Dermis lymphatic vessel endothelial cell (primary cell): ENCODE measurements around the gene P2RX1. TPM values are rescaled to one million over a fixed set of nuclear protein-coding genes. Genes with fewer than 3 reads are reported as not detected.

Experiments used
- total RNA-seq: library from RNA; depleted of rRNA; stranded (reverse); fragments of >200 nt; gene quantifications from 2 replicates; pipeline ENCODE4 v1.2.1, GENCODE V29; 2014

P2RX1 gene
- total RNA-seq: not detected in 2 replicates

DNA sequence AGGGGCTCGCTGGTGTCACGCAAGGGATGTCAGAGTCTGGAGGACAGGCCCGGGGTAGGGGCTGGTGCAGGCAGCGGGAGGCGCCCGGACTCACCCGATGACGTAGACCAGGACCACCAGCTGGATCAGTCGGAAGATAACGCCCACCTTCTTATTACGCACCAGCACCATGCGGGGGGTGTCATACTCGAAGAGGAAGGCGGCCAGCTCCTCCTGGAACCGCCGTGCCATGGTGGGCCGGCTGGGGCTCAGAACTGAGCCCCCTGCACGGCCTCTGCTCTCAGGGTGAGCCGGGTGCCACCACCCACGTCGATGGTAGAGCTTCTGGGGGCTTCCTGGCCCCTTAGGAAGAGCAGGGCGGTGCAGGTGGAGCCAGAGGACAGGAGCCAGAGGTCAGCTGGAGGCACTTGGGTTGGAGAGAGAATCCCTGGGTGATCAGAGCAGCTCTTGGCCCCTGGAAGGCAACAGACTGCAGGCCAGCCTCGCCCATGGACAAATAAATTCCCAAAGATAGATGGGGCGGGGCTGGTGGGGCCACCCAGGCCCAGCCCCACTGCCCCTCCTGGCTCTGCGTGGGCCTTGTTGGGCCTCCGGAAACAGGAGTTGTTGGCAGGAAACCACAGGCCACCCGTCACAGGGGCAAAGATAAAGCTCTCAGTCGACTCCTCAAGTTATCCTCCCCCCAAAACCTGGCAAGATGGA is at the start of gene P2RX1:
P2RX1 (minus strand) TSS at position 471 of the 702 bp plus-strand sequence; CDS start at position 231, 240 bp downstream.

DNA sequence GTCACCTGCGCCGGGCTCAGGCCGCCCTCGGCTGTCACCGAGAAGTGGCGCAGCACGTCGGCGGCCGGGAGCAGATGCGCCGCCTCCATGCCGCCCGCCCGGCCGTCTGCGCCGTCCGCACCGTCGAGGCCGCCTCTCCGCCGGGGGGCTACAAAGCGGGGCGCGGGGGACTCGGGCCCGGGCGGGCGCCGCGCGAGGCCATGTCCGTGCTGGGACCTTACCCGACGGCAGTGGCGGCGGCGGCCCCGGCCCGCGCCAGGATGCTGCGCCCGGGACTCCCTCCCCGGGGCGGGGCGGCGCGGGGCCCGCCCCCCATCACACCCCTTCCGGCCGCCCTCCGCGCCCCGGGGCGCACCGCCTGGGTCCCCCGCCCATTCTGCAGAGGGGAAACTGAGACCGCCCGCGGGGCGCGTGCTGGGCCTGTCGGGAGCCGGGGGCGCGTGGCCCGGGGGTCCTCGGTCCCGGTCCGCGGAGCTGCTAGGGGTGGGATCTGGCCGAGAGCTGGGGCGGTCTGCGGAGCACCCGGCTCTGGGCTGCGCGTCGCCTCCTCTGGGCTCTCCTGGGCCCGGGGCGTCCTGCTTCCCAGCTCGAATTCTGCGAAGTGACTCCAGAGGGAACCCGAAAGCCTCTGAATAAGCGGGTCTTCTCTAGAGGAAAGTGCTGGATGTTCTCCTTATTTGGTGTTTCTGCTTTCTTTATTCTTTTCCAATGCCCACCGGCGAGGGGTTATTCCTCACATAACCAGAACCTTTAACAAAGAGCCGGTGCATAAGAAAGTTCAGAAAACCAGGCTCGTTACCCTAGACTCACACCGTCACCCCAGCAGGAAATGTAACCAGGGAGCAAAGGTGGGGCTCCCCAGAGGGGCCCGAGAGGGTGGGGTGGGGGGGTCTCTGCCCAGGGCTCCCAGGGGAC is 48.2 kb upstream of the P2RX1 start, which contains the start of gene ATP2A3:
ATP2A3 (minus strand) TSS at position 235 of the 915 bp plus-strand sequence; CDS start at position 89, 146 bp downstream.

DNA sequence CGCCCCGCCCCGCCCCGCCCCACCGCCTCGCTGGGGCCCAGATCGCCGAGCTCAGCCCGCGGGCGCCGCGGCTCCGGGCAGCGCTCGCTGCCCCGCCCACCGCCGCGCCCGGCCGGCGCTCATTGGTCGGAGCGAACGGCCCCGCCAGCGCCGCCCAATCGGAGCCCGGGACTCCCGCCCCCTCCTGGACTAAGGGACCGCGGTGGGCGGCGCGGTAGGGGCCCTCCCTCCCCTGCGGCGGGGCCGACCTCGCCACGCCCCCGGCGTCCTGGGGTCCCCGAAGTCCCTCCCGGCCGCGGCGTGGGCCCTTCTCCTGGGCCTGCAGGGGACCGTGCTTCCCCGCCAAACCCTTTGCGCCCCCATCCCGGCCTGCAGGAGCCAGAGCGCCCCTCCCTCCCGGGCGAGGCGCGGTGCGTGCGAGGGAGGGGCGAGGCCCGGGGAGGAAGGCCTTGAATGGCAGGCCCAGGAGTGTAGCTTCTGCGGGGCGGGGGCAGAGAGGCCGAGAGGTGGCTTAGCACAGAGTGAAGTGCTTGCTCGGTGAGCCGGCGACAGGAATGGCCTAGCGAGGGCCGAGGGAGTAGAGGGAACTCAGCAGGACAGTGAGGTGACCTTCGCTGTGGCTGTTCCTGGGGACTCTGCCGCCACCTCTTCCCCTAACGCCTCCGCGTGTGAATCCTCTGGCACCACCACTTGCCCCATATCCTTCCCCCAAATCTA is 23.1 kb downstream of the P2RX1 start, which contains the start of gene CAMKK1:
CAMKK1 (minus strand) TSS at position 51 of the 717 bp plus-strand sequence. CDS start 7,366 bp downstream, outside the sequence.

Other genes starting within 250 kb of the P2RX1 start
- 160 and 180 TPM in 2 replicates for gene TAX1BP3, start 247.9 kb downstream of the P2RX1 start, total RNA-seq
- 11.4 and 16.3 TPM in 2 replicates for gene EMC6, start 247.7 kb downstream of the P2RX1 start, total RNA-seq
- 0.11 and 0.17 TPM in 2 replicates for gene P2RX5, start 220.3 kb downstream of the P2RX1 start, total RNA-seq
- gene HASPIN, start 192.6 kb downstream of the P2RX1 start, total RNA-seq: 1.1 and 1.4 TPM in 2 replicates
- gene ITGAE, start 115.3 kb downstream of the P2RX1 start, total RNA-seq: 16.6 and 16.7 TPM in 2 replicates
- 14.8 and 19.3 TPM in 2 replicates for gene NCBP3, start 70.2 kb downstream of the P2RX1 start, total RNA-seq
- 0.87 and 1.1 TPM in 2 replicates for gene CAMKK1, start 23.4 kb downstream of the P2RX1 start, total RNA-seq
- 0.09 and 0.11 TPM in 2 replicates for gene ATP2A3, start 48.0 kb upstream of the P2RX1 start, total RNA-seq
- gene ZZEF1, start 226.6 kb upstream of the P2RX1 start, total RNA-seq: 29.0 and 31.1 TPM in 2 replicates
- 62.2 and 65.9 TPM in 2 replicates for gene CYB5D2, start 226.7 kb upstream of the P2RX1 start, total RNA-seq